Measurements from ENCODE around the gene TNFRSF1B. TPM values are rescaled to one million over a fixed set of nuclear protein-coding genes. Genes with fewer than 3 reads are reported as not detected.
"Not testable (repeated sequence)": the region's sequence is repeated elsewhere in the genome, so short reads cannot be mapped to it uniquely, and the experiment has no call there.

Gene TNFRSF1B
- total RNA-seq, 1 experiment from 2014 or later = 1.4 TPM

DNA sequence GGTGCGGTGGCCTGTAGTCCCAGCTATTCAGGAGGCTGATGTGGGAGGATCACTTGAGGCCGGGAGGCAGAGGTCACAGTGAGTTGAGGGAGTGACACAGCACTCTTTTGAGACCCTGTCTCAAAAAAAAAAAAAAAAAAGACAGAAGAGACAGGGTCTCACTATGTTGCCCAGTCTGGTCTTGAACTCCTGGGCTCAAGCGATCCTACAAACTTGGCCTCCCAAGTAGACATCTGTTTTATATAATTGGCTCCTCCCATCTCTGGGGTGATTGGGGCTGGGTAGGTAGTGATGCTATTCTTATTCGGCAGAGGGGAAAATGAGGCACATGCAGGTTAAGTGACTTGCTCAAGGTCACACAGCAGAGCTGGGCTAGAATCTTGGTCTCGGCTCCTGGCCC, 39.4 kb downstream of the TNFRSF1B start:
- no peak for DNase-seq (ENCODE audit: low read depth in 1 of 2, low spot score in 2 of 2)
- H3K36me3 ChIP-seq = no peaks in the 10 kb centered on the region
- no peaks in the 10 kb centered on the region for H3K4me1 ChIP-seq (replicated peaks)
- no peak overlapping the region for H3K27ac ChIP-seq
- H3K4me3 ChIP-seq = no peak overlapping the region
- no peaks in the 10 kb centered on the region for H3K27me3 ChIP-seq (replicated peaks)
- H3K9me3 ChIP-seq (replicated peaks) = no peaks in the 10 kb centered on the region

DNA sequence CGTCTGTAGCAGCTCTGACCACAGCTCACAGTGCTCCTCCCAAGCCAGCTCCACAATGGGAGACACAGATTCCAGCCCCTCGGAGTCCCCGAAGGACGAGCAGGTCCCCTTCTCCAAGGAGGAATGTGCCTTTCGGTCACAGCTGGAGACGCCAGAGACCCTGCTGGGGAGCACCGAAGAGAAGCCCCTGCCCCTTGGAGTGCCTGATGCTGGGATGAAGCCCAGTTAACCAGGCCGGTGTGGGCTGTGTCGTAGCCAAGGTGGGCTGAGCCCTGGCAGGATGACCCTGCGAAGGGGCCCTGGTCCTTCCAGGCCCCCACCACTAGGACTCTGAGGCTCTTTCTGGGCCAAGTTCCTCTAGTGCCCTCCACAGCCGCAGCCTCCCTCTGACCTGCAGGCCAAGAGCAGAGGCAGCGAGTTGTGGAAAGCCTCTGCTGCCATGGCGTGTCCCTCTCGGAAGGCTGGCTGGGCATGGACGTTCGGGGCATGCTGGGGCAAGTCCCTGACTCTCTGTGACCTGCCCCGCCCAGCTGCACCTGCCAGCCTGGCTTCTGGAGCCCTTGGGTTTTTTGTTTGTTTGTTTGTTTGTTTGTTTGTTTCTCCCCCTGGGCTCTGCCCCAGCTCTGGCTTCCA, 40.1 kb downstream of the TNFRSF1B start:
- Histone ChIP-seq H3K4me3 (no peak overlapping the region), H3K27ac (no peak overlapping the region)
- DNase-seq (ENCODE audit: low read depth in 1 of 2, low spot score in 2 of 2) = no peak

DNA sequence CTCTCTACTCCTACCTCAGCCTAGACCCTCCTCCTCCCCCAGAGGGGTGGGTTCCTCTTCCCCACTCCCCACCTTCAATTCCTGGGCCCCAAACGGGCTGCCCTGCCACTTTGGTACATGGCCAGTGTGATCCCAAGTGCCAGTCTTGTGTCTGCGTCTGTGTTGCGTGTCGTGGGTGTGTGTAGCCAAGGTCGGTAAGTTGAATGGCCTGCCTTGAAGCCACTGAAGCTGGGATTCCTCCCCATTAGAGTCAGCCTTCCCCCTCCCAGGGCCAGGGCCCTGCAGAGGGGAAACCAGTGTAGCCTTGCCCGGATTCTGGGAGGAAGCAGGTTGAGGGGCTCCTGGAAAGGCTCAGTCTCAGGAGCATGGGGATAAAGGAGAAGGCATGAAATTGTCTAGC, 41.5 kb downstream of the TNFRSF1B start:
- Histone ChIP-seq H3K4me3 (no peak overlapping the region), H3K36me3 (no peaks in the 10 kb centered on the region), H3K4me1 (replicated peaks) (no peaks in the 10 kb centered on the region), H3K9me3 (replicated peaks) (no peaks in the 10 kb centered on the region), H3K27ac (no peak overlapping the region), H3K27me3 (replicated peaks) (no peaks in the 10 kb centered on the region; the same call in 1 of the 2 replicates)
- no peak for DNase-seq (ENCODE audit: low read depth in 1 of 2, low spot score in 2 of 2)

More for the DNA sequence above, 40.1 kb downstream of the TNFRSF1B start:
- no peaks in the 10 kb centered on the region for H3K36me3 ChIP-seq
- H3K4me1 ChIP-seq (replicated peaks) = no peaks in the 10 kb centered on the region
- H3K27me3 ChIP-seq (replicated peaks) = no peaks in the 10 kb centered on the region
- H3K9me3 ChIP-seq (replicated peaks) = no peaks in the 10 kb centered on the region

- H3K4me3 ChIP-seq = no peak overlapping the region
- peak; percentile 67 to 83 for DNase-seq (ENCODE audit: low read depth in 1 of 2, low spot score in 2 of 2)
- no peaks in the 10 kb centered on the region; the same call in 1 of the 2 replicates for H3K27me3 ChIP-seq (replicated peaks)
- no peaks in the 10 kb centered on the region for H3K36me3 ChIP-seq
- no peaks in the 10 kb centered on the region for H3K4me1 ChIP-seq (replicated peaks)
- H3K27ac ChIP-seq = no peak overlapping the region
- H3K9me3 ChIP-seq (replicated peaks) = no peaks in the 10 kb centered on the region
Observed at GRCh38 chr1:12208764-12209494, 42.1 kb downstream of the TNFRSF1B start.

DNA sequence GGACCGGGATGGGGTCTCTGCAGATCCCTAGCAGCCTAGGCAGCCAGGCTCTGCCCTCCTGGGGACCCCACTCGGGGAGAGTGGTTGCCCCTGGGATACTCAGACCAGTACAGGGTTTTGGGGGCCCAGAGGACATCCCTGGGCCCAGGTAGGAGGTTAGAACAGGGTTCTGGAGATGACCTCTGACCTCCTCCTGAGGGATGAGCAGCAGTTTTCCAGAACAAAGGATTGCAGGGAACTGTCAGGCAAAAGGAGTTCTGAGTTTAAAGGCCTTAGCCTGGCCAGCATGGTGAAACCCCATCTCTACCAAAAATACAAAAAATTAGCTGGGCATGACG, 42.7 kb downstream of the TNFRSF1B start:
- Histone ChIP-seq H3K36me3 (no peaks in the 10 kb centered on the region), H3K27me3 (replicated peaks) (no peaks in the 10 kb centered on the region; the same call in 1 of the 2 replicates), H3K9me3 (replicated peaks) (no peaks in the 10 kb centered on the region), H3K4me1 (replicated peaks) (no peaks in the 10 kb centered on the region), H3K4me3 (no peak overlapping the region), H3K27ac (no peak overlapping the region)
- DNase-seq (ENCODE audit: low read depth in 1 of 2, low spot score in 2 of 2) = no peak

GRCh38 chr1:12215118-12215961, 48.5 kb downstream of the TNFRSF1B start:
- H3K4me1 ChIP-seq (replicated peaks) = no peaks in the 10 kb centered on the region
- DNase-seq (ENCODE audit: low read depth in 1 of 2, low spot score in 2 of 2) = no peak
- no peak overlapping the region for H3K4me3 ChIP-seq
- no peaks in the 10 kb centered on the region for H3K9me3 ChIP-seq (replicated peaks)
- no peaks in the 10 kb centered on the region for H3K36me3 ChIP-seq
- no peaks in the 10 kb centered on the region; the same call in 1 of the 2 replicates for H3K27me3 ChIP-seq (replicated peaks)
- H3K27ac ChIP-seq = no peak overlapping the region

GRCh38 chr1:12219800-12220199, 53.0 kb downstream of the TNFRSF1B start:
- no peak overlapping the region for H3K4me3 ChIP-seq
- DNase-seq (ENCODE audit: low read depth in 1 of 2, low spot score in 2 of 2) = no peak
- H3K4me1 ChIP-seq (replicated peaks) = no peaks in the 10 kb centered on the region
- no peaks in the 10 kb centered on the region for H3K27me3 ChIP-seq (replicated peaks)
- H3K27ac ChIP-seq = no peak overlapping the region
- H3K36me3 ChIP-seq = no peaks in the 10 kb centered on the region
- H3K9me3 ChIP-seq (replicated peaks) = peaks cover 7% of the 10 kb centered on the region; the same call in 1 of the 2 replicates

DNA sequence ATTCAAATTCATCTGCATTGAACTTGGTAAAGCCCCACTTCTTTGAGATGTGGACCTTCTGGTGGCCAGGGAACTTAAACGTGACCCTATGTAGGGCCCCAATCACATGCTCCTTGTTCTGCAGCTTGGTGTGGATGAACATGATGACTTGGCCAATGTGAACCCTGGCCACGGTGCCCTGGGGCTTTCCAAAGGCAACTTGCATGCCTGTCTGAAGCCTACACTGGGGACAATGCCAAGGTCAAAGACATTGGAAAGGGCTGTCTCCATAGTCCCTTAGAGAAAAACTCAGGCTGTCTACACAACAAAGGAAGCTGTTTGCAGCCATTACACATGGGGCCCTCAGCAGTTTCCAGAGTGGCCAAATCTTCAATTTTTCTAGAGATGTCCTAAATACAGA, 54.1 kb downstream of the TNFRSF1B start:
- Histone ChIP-seq H3K27me3 (replicated peaks) (no peaks in the 10 kb centered on the region), H3K9me3 (replicated peaks) (peaks cover 7% of the 10 kb centered on the region; the same call in 1 of the 2 replicates), H3K27ac (no peak overlapping the region), H3K4me3 (no peak overlapping the region), H3K36me3 (no peaks in the 10 kb centered on the region), H3K4me1 (replicated peaks) (no peaks in the 10 kb centered on the region)
- no peak for DNase-seq (ENCODE audit: low read depth in 1 of 2, low spot score in 2 of 2)

DNA sequence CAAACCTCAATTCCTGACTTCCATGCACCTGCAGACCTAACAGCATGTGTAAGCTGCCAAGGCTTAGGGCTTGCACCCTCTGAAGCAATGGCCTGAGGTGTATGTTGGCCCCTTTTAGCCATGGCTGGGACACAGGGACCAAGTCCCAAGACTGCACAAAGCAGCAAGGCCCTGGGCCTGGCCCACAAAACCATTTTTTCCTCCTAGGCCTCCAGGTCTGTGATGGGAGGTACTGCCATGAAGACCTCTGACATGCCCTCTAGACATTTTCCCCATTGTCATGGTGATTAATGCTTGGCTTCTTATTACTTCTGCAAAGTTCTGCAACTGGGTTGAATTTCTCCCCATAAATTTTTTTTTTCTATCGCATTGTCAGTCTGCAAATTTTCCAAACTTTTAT, 55.9 kb downstream of the TNFRSF1B start:
- H3K36me3 ChIP-seq; H3K9me3 ChIP-seq (replicated peaks); H3K4me1 ChIP-seq (replicated peaks); H3K27me3 ChIP-seq (replicated peaks); H3K4me3 ChIP-seq; H3K27ac ChIP-seq; DNase-seq (ENCODE audit: low read depth in 1 of 2, low spot score in 2 of 2): not testable (repeated sequence)

DNA sequence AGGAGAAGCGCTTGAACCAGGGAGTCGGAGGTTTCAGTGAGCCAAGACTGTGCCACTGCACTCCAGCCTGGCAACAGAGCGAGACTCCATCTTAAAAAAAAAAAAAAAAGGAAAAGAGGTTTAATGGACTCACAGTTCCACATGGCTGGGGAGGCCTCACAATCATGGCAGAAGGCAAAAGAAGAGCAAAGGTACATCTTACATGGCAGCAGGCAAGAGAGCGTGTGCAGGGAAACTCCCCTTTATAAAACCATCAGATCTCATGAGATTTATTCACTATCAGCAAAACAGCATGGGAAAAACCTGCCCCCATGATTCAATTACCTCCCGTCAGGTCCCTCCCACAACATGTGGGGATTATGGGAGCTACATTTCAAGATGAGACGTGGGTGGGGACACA, 57.3 kb downstream of the TNFRSF1B start:
- H3K9me3 ChIP-seq (replicated peaks); H3K4me1 ChIP-seq (replicated peaks); H3K36me3 ChIP-seq; DNase-seq (ENCODE audit: low read depth in 1 of 2, low spot score in 2 of 2); H3K27ac ChIP-seq; H3K27me3 ChIP-seq (replicated peaks); H3K4me3 ChIP-seq: not testable (repeated sequence)

DNA sequence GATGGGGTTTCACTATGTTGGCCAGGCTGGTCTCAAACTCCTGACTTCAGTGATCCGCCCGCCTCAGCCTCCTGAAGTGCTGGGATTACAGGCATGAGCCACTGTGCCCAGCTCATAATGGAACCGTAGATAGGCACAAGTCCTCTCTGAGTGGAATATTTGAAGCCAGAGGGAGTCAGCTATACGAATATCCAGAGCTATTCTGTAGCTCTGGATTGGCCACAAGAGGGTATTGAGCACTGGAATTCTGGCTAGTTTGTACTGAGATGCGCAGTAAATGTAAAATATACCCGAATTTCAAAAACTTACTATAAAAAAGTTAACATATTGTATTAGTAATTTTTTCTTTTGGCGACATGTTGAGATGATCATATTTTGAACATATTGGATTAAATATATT, 62.2 kb downstream of the TNFRSF1B start:
- peaks cover 6% of the 10 kb centered on the region for H3K36me3 ChIP-seq
- no peak overlapping the region for H3K27ac ChIP-seq
- H3K27me3 ChIP-seq (replicated peaks) = no peaks in the 10 kb centered on the region
- H3K4me3 ChIP-seq = no peak overlapping the region
- DNase-seq (ENCODE audit: low read depth in 1 of 2, low spot score in 2 of 2) = no peak
- H3K4me1 ChIP-seq (replicated peaks) = peaks cover 5% of the 10 kb centered on the region; the same call in 1 of the 2 replicates
- H3K9me3 ChIP-seq (replicated peaks) = no peaks in the 10 kb centered on the region

- Histone ChIP-seq H3K9me3 (replicated peaks) (no peaks in the 10 kb centered on the region), H3K36me3 (peaks cover 7% of the 10 kb centered on the region), H3K27me3 (replicated peaks) (no peaks in the 10 kb centered on the region), H3K4me3 (peak overlapping the region; percentile 98), H3K4me1 (replicated peaks) (peaks cover 5% of the 10 kb centered on the region; the same call in 1 of the 2 replicates), H3K27ac (no peak overlapping the region)
- DNase-seq (ENCODE audit: low read depth in 1 of 2, low spot score in 2 of 2) = no peak
Observed at GRCh38 chr1:12229386-12229834, 62.6 kb downstream of the TNFRSF1B start.

GRCh38 chr1:12229835-12230548, 63.2 kb downstream of the TNFRSF1B start, which contains the start of gene VPS13D:
Gene VPS13D (plus strand): TSS chr1:12230030. CDS start chr1:12234267, 4,237 bp downstream.
- peak; percentile 65 to 78 for DNase-seq (ENCODE audit: low read depth in 1 of 2, low spot score in 2 of 2)
- peak within 1 kb of the TSS; percentile 42 for H3K27ac ChIP-seq
- H3K4me1 ChIP-seq (replicated peaks) = peaks cover 5% of the 10 kb centered on the region; the same call in 1 of the 2 replicates

More at GRCh38 chr1:12229835-12230548, 63.2 kb downstream of the TNFRSF1B start, which contains the start of gene VPS13D:
- no peaks in the 10 kb centered on the region for H3K27me3 ChIP-seq (replicated peaks)
- H3K4me3 ChIP-seq = peak within 1 kb of the TSS; percentile 98
- peaks cover 12% of the 10 kb centered on the region for H3K36me3 ChIP-seq
- H3K9me3 ChIP-seq (replicated peaks) = no peaks in the 10 kb centered on the region
